ENCODE measurements around the gene SPEF1.

The SPEF1 gene

DNA sequence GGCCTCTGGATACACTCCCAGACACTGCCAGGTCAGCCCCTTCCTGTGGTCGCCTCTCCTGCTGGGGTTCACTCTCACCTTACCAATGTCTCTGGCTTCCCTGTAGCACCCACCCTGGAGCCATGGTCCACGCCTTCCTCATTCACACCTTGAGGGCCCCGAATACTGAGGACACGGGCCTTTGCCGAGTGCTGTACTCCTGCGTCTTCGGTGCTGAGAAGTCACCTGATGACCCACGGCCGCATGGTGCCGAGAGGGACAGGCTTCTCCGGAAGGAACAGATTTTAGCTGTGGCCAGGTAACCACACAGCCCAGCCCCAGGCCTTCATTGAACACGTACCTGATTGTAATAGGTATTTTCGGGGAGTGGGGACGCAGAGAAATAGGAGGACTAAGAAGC lies 40.7 kb upstream of the SPEF1 start:
- Mint-ChIP-seq H3K9me3 (no peaks in the 10 kb centered on the region), H3K36me3 (ENCODE audit: low read depth) (no peaks in the 10 kb centered on the region), H3K4me1 (peaks cover 32% of the 10 kb centered on the region), H3K27ac (peak overlapping the region; percentile 61), H3K27me3 (ENCODE audit: low read depth, poor library complexity) (peaks cover 6% of the 10 kb centered on the region), H3K4me3 (peak overlapping the region; percentile 90)
- TF ChIP-seq CTCF (IDR thresholded peaks at IDR 0.05) = no peak
- DNase-seq = no peak

DNA sequence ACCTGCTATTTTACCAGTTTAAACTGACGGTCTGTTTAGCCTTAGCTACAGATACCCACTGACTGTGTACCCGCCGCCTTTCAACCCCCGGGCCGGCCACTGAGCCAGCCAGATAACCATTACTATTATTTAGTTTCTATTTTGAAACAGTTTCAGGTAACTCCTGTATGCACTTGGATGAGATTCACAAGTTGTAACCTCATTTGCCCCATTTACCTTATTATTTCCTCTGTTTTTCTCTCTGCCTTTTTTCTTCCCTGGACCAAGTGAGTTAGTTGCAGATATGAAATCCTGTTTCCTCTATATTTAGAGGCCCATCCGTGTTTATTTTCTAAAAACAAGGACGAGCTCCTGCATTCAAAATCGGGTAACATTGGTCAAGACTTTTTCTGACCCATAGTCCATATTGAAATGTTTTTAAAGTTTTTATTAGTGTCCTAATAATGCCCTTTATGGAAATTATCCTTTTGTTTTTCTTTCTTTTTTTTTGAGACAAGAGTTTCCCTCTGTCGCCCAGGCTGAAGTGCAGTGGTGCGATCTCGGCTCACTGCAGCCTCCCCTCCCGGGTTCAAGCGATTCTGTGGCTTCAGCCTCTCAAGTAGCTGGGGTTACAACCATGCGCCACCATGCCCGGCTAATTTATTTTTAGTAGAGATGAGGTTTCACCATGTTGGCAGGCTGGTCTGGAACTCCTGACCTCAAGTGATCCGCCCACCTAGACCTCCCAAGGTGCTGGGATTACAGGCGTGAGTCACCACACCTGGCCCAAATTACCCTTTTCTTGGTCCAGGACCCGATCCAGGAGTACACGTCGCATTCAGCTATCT lies 39.9 kb upstream of the SPEF1 start:
- Mint-ChIP-seq H3K36me3 (ENCODE audit: low read depth) (no peaks in the 10 kb centered on the region), H3K4me1 (peaks cover 32% of the 10 kb centered on the region), H3K27me3 (ENCODE audit: low read depth, poor library complexity) (peaks cover 6% of the 10 kb centered on the region), H3K27ac (peak overlapping the region; percentile 97), H3K9me3 (no peaks in the 10 kb centered on the region), H3K4me3 (peak overlapping the region; percentile 90)
- TF ChIP-seq CTCF (IDR thresholded peaks at IDR 0.05) = no peak
- no peak for DNase-seq

DNA sequence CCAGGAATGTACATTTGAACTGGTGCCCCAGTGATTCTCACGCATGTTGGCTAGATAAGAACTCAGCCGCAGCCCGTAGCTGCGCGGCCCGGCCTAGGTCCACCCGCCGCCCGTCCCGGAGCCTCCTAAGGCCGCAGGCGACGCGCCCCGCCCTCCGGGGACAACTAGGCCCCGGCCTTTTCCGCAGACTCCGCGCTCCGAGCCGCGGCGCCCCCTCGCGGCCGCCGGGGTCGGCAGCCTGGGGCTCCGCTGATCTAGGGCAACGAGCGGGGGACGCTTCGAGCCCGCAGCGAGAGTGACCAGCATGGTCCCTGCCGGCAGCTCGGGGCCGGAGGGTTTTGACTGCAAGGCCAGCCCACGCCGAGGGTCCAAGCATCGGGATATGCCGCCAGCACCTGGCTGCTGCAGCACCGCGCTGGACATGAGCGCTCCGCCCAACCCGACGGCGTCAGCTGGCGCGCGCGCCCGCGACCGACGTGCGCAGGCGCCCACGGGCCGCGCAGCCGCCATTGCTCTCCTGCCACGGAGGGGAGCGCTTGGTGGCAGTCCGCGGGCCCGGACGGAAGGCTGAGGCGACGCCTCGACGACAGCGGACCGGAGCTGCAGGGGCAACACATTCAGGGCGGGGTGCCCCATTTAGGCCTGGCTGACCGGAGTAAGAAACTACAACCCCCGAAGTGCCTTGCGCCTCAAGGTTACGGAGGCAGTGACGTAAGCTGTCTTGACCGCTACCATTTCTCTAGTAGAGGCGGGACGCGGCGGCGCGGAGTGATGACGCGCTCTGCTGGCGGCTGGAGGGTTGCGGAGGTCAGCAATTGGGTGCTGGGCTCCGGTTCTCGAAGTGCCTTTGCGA lies 39.0 kb upstream of the SPEF1 start, which contains the start of gene AP5S1:
Gene AP5S1, plus strand, starts transcription at position 500 of the 853 bp plus-strand sequence. CDS start 1,571 bp downstream, outside the sequence.
- peak; percentile 97 for DNase-seq
- Mint-ChIP-seq H3K4me1 (peaks cover 32% of the 10 kb centered on the region), H3K27me3 (ENCODE audit: low read depth, poor library complexity) (peaks cover 9% of the 10 kb centered on the region), H3K4me3 (peak within 1 kb of the TSS; percentile 90), H3K27ac (peak within 1 kb of the TSS; percentile 97), H3K9me3 (no peaks in the 10 kb centered on the region), H3K36me3 (ENCODE audit: low read depth) (no peaks in the 10 kb centered on the region)
- peak; percentile 92 for TF ChIP-seq CTCF (IDR thresholded peaks at IDR 0.05)

DNA sequence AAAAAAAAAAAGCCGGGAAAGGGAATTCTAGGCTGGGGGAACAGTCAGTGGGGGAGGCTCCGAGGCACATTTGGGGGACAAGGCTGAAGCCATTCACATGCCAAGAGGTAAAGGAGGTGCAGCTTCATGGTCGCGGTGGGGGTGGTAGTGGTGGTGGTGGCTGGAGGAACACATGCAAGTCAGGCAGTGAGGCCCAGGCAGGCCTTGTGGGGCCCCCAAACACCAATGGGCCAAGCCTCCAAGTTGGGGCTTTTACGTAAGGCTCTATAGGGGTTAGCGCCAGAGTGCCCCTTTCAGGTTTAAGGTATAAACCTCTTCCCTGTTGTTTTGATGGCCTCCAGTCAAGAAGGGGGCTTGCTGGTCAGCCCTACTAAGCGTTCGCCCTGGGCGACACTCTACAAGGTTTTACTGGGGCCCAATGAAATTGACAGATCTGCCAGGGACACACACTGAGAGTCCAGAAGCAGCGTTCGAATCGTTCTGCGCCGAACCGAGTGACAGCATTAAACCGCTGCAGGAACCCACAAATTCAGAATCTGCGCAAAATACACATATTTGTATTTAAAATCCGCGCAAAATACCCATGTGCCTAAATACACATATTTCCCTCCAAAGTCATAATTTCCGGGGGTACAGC lies 38.3 kb upstream of the SPEF1 start:
- peaks cover 9% of the 10 kb centered on the region for H3K27me3 Mint-ChIP-seq (ENCODE audit: low read depth, poor library complexity)
- no peaks in the 10 kb centered on the region for H3K9me3 Mint-ChIP-seq
- peaks cover 32% of the 10 kb centered on the region for H3K4me1 Mint-ChIP-seq
- H3K36me3 Mint-ChIP-seq (ENCODE audit: low read depth) = no peaks in the 10 kb centered on the region
- H3K27ac Mint-ChIP-seq = peak overlapping the region; percentile 45
- DNase-seq = no peak
- H3K4me3 Mint-ChIP-seq = peak overlapping the region; percentile 90
- TF ChIP-seq CTCF (IDR thresholded peaks at IDR 0.05) = no peak

- peak; percentile 68 for DNase-seq
- Mint-ChIP-seq H3K27ac (peak overlapping the region; percentile 83), H3K27me3 (ENCODE audit: low read depth, poor library complexity) (peaks cover 9% of the 10 kb centered on the region), H3K36me3 (ENCODE audit: low read depth) (no peaks in the 10 kb centered on the region), H3K4me1 (peaks cover 32% of the 10 kb centered on the region), H3K9me3 (no peaks in the 10 kb centered on the region), H3K4me3 (peak overlapping the region; percentile 59)
- TF ChIP-seq CTCF (IDR thresholded peaks at IDR 0.05) = peak; percentile 60
These were observed 37.2 kb upstream of the SPEF1 start for GRCh38 chr20:3818155-3819151.
